Astrocyte (in vitro differentiated cells and primary cell): ENCODE measurements around the gene THOC6.

Experiments used
- EZH2 ChIP-seq: IDR thresholded peaks from 2 replicates; pipeline ENCODE4 v1.6.1; 2012; ENCODE audit warnings: mild to moderate bottlenecking, low read length, inconsistent platforms; ENCODE audit not compliant: insufficient read depth
- TF ChIP-seq, protein P1 (sequence below): IDR thresholded peaks from 2 replicates; pipeline ENCODE4 v1.5.1; 2011; ENCODE audit warnings: low read depth, mild to moderate bottlenecking, inconsistent platforms, low read length, moderate library complexity; ENCODE audit not compliant: insufficient read depth

DNA sequence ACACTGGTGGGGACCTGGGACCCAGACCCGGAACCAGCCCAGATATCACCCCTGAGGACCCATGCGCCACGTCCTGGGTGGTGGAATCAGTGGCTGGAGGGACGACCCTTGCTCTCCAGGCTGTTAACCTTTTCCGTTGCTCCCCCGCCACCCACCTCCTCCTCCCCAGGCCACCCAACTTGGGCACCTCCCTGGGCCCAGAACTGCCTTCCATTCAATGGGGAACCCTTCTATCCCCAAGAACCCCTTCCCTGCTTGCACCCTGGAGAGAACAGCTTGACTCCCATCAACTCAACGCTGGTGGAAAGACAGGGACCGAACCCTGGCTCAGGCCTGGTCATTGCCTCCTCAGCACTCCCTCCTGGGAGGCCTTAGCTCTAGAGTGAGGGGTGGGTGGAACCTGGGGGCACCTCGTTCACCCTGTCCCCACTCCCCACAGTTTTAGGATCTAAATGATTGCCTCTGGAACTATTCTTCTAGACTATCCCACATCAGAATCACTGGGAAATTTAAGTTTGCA, 35.9 kb downstream of the THOC6 start:
- TF ChIP-seq, protein P1, sequence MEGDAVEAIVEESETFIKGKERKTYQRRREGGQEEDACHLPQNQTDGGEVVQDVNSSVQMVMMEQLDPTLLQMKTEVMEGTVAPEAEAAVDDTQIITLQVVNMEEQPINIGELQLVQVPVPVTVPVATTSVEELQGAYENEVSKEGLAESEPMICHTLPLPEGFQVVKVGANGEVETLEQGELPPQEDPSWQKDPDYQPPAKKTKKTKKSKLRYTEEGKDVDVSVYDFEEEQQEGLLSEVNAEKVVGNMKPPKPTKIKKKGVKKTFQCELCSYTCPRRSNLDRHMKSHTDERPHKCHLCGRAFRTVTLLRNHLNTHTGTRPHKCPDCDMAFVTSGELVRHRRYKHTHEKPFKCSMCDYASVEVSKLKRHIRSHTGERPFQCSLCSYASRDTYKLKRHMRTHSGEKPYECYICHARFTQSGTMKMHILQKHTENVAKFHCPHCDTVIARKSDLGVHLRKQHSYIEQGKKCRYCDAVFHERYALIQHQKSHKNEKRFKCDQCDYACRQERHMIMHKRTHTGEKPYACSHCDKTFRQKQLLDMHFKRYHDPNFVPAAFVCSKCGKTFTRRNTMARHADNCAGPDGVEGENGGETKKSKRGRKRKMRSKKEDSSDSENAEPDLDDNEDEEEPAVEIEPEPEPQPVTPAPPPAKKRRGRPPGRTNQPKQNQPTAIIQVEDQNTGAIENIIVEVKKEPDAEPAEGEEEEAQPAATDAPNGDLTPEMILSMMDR, result no peak
- no peak for TF ChIP-seq EZH2
